CD4-positive, alpha-beta T cell (primary cell): ENCODE data around the gene PWWP2B. TPM values are rescaled to one million over a fixed set of nuclear protein-coding genes. Genes with fewer than 3 reads are reported as not detected.
A peak's percentile ranks its signal among the peaks of the same experiment; 100 is the strongest.

Experiments used
- ATAC-seq: fragments of 200-7000 bp; cut with Tn5 transposase; one replicate; pipeline ENCODE4 v1.10.0; 2022; ENCODE audit warnings: mild to moderate bottlenecking; ENCODE audit not compliant: poor library complexity
- CTCF ChIA-PET: fragments of 350-600 bp; sonication (Branson Sonifier 250); formaldehyde crosslinking; loops from one replicate; lab custom pipeline; 2021; ENCODE audit warnings: antibody characterized with exemption, inconsistent platforms; lab: Charles Lee
- POLR2A ChIA-PET: fragments of 350-600 bp; sonication (Branson Sonifier 250); formaldehyde crosslinking; loops from one replicate; lab custom pipeline; 2021; ENCODE audit warnings: antibody characterized with exemption, inconsistent platforms; lab: Charles Lee
- DNase-seq, 14 experiments: peaks; one replicate each; pipeline ENCODE4 v3.0.0-alpha.2; 2013 to 2020; ENCODE audit warnings: mixed read lengths in 2 of 14
- H3K27ac ChIP-seq, 2 donors: one replicate each; pipeline versions ENCODE4 v1.5.1 to v1.7.0; 2013; ENCODE audit warnings: low read length in 2 of 2, low read depth in 1 of 2, mild to moderate bottlenecking in 1 of 2
- H3K27me3 ChIP-seq, 2 experiments: 1 replicate in 1 of 2; 2 replicates in 1 of 2; pipeline versions ENCODE4 v1.6.1 to v1.7.0; 2013; ENCODE audit warnings: low read length in 2 of 2, control low read depth in 1 of 2, mild to moderate bottlenecking in 1 of 2, moderate library complexity in 1 of 2; ENCODE audit not compliant: insufficient read depth in 2 of 2, control insufficient read depth in 1 of 2
- H3K36me3 ChIP-seq: one replicate; pipeline ENCODE4 v1.6.1; 2013; ENCODE audit warnings: low read length, control low read depth; ENCODE audit not compliant: insufficient read depth
- H3K4me1 ChIP-seq: one replicate; pipeline ENCODE4 v1.6.1; 2013; ENCODE audit warnings: low read length, control low read depth; ENCODE audit not compliant: insufficient read depth
- H3K4me3 ChIP-seq: one replicate; pipeline ENCODE4 v1.5.1; 2013; ENCODE audit warnings: mild to moderate bottlenecking, low read length, moderate library complexity
- H3K9me3 ChIP-seq, 2 experiments: 1 replicate in 1 of 2; 2 replicates in 1 of 2; pipeline versions ENCODE4 v1.6.1 to v1.7.0; 2013; ENCODE audit warnings: low read length in 2 of 2, mild to moderate bottlenecking in 2 of 2, control low read depth in 1 of 2, moderate library complexity in 1 of 2; ENCODE audit not compliant: control insufficient read depth in 1 of 2, insufficient read depth in 1 of 2
- H3K27ac Mint-ChIP-seq: one replicate; pipeline ENCODE4 v1.8.0; 2020; ENCODE audit warnings: mixed read lengths
- H3K27me3 Mint-ChIP-seq: one replicate; pipeline ENCODE4 v1.8.0; 2021; ENCODE audit warnings: mixed read lengths
- H3K36me3 Mint-ChIP-seq: one replicate; pipeline ENCODE4 v1.8.0; 2021; ENCODE audit warnings: low read depth, mixed read lengths
- H3K4me1 Mint-ChIP-seq: one replicate; pipeline ENCODE4 v1.8.0; 2021; ENCODE audit warnings: low read depth, mixed read lengths
- H3K4me3 Mint-ChIP-seq: one replicate; pipeline ENCODE4 v1.8.0; 2020; ENCODE audit warnings: mild to moderate bottlenecking, mixed read lengths
- H3K9me3 Mint-ChIP-seq: one replicate; pipeline ENCODE4 v1.8.0; 2020; ENCODE audit warnings: mixed read lengths
- CTCF ChIP-seq: fragments of 200-600 bp; IDR thresholded peaks from one replicate; pipeline ENCODE4 v1.8.0; 2022; ENCODE audit warnings: antibody characterized with exemption, mild to moderate bottlenecking
- intact Hi-C, 2 experiments: fragments of 100-400 bp; cut with DNase I in 1 of 2; cut with micrococcal nuclease in 1 of 2; formaldehyde crosslinking; loops; one replicate each; pipeline versions ENCODE4 v1.15.1 to v1.9.0; 2023 to 2025; cut with DNase I, micrococcal nuclease
- total RNA-seq, 174 experiments: library from RNA in 2 of 174; stranded (reverse) in 2 of 174; gene quantifications; one replicate each; pipeline ENCODE4 v1.2.3 and lab custom pipeline; 2021 to 2026

PWWP2B gene
- total RNA-seq, 2 experiments from 2014 or later = 19.2 to 19.6 TPM

- H3K9me3 Mint-ChIP-seq = no peaks in the 10 kb centered on the region
- CTCF ChIA-PET = no interaction called here
- Histone ChIP-seq H3K4me3 (no peak overlapping the region), H3K36me3 (no peaks in the 10 kb centered on the region), H3K27me3 (no peaks in the 10 kb centered on the region), H3K4me1 (peaks cover 3% of the 10 kb centered on the region), H3K27ac (no peak overlapping the region), H3K9me3 (no peaks in the 10 kb centered on the region)
- H3K4me1 Mint-ChIP-seq = peaks cover 4% of the 10 kb centered on the region
- H3K27me3 Mint-ChIP-seq = no peaks in the 10 kb centered on the region
- no peak overlapping the region for H3K4me3 Mint-ChIP-seq
- no peak overlapping the region for H3K27ac Mint-ChIP-seq
- H3K36me3 Mint-ChIP-seq = no peaks in the 10 kb centered on the region
- ATAC-seq (no peak), DNase-seq (peak in 2 of 14 experiments; percentile 2 to 17)
- intact Hi-C loops = no loop called here
- TF ChIP-seq CTCF = no peak
- POLR2A ChIA-PET = no interaction called here
Measured at GRCh38 chr10:132382231-132382922, 14.6 kb upstream of the PWWP2B start.

GRCh38 chr10:132383101-132383500 lies 13.9 kb upstream of the PWWP2B start:
- Mint-ChIP-seq H3K27me3 (no peaks in the 10 kb centered on the region), H3K36me3 (no peaks in the 10 kb centered on the region), H3K4me1 (peaks cover 4% of the 10 kb centered on the region), H3K9me3 (no peaks in the 10 kb centered on the region), H3K27ac (no peak overlapping the region), H3K4me3 (no peak overlapping the region)
- Histone ChIP-seq H3K4me1 (peaks cover 9% of the 10 kb centered on the region), H3K4me3 (no peak overlapping the region), H3K9me3 (no peaks in the 10 kb centered on the region), H3K36me3 (no peaks in the 10 kb centered on the region), H3K27me3 (no peaks in the 10 kb centered on the region), H3K27ac (no peak overlapping the region)
- intact Hi-C loops = no loop called here
- ChIA-PET POLR2A (no interaction called here), CTCF (no interaction called here)
- DNase-seq (peak in 1 of 14 experiments; percentile 5), ATAC-seq (no peak)
- TF ChIP-seq CTCF = no peak

- DNase-seq (peak in 2 of 14 experiments; percentile 0 to 8), ATAC-seq (no peak)
- H3K4me3 ChIP-seq = no peak overlapping the region
- H3K27me3 ChIP-seq = no peaks in the 10 kb centered on the region
- H3K27ac ChIP-seq = no peak overlapping the region
- CTCF ChIA-PET = no interaction called here
- H3K9me3 ChIP-seq = no peaks in the 10 kb centered on the region
- no peaks in the 10 kb centered on the region for H3K9me3 Mint-ChIP-seq
- no peaks in the 10 kb centered on the region for H3K36me3 ChIP-seq
- H3K4me3 Mint-ChIP-seq = no peak overlapping the region
- no peak for TF ChIP-seq CTCF
- intact Hi-C loops = no loop called here
- POLR2A ChIA-PET = no interaction called here
- no peaks in the 10 kb centered on the region for H3K36me3 Mint-ChIP-seq
- no peak overlapping the region for H3K27ac Mint-ChIP-seq
- no peaks in the 10 kb centered on the region for H3K27me3 Mint-ChIP-seq
- peaks cover 4% of the 10 kb centered on the region for H3K4me1 Mint-ChIP-seq
- peaks cover 9% of the 10 kb centered on the region for H3K4me1 ChIP-seq
Measured at GRCh38 chr10:132383751-132384196, 13.2 kb upstream of the PWWP2B start.
